Measurements from ENCODE around the gene PDIA2.
"Not testable (repeated sequence)": the region's sequence is repeated elsewhere in the genome, so short reads cannot be mapped to it uniquely, and the experiment has no call there.

PDIA2 gene

GRCh38 chr16:301950-302349 lies 19.0 kb downstream of the PDIA2 start:
- no peak for FAIRE-seq

GRCh38 chr16:303760-304505 lies 21.0 kb downstream of the PDIA2 start:
- no peak for FAIRE-seq

DNA sequence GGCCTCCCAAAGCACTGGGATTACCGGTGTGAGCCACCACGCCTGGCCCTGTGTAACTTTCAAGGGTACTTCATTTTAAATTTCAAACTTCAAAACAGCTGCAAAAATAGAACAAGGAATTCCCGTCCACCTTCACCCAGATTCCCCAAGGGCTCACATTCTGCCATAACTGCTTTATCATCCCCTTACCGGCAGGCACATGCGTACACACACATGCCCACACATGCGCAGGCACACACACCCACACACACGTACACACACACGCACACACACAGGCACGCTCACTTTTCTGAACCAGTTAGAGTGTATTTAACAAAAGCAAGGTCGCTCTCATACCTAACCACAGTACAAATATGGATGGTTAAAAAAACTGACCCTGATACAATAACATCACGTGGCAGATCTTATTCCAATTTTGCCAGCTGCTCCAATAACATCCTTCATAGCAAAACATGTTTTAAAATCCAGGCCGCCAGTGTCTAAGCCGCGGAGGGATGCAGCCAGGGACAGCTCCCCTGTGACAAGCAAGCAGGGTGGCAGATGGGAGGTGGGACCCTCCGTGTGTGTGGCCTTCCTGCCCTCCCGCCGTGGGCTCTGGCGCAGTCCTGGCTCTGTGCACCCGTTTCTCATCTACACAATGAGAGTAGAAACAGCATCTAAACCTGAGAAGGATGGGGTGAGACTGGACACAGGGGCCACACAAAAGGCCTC lies 23.1 kb downstream of the PDIA2 start:
- FAIRE-seq: no peak

DNA sequence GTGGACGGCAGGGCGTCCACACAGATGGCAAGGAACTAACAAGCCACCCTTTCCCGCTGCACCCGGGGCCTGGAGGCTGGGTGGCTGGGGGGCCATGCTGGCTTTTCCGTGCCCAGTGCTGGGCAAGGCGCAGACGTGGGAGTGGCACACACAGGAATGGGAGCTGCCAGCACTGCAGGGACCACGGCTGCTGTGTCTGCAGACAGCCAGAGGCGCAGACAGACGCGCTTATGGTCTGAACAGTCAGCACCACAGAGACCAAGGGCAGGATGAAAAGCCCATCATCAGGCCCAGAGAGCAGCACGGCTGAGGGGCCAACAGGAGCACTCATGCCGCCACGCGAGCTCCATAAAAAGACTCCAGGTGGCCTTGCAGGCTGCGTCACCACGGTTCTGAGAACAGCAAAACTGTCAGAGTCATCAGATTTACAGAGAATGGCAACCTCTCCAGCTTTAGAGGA lies 24.0 kb downstream of the PDIA2 start:
- no peak for FAIRE-seq

GRCh38 chr16:307691-308312 lies 24.8 kb downstream of the PDIA2 start:
- FAIRE-seq: no peak

DNA sequence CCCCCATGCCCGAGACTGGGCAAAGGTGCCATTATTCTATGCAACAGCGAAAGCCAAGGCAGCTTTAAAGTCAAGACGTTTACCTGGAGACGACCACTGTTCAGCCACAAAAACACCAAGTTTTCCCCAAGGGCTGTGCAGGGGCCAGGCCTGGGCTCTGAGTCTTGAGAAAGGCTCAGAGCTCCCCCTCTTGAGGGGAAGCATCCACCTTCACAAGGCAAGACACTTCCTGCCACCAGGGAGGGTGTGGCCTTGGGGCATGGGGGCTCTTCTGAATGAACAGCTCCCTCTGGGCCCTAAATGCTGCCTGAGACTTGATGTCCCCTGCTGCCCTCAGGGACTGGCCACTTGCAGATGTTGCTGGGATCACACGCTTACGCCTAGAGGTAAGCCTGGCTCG lies 26.5 kb downstream of the PDIA2 start:
- no peak for FAIRE-seq

GRCh38 chr16:311725-312124 lies 28.8 kb downstream of the PDIA2 start:
- FAIRE-seq: no peak

GRCh38 chr16:314351-314750 lies 31.4 kb downstream of the PDIA2 start:
- no peak for FAIRE-seq

DNA sequence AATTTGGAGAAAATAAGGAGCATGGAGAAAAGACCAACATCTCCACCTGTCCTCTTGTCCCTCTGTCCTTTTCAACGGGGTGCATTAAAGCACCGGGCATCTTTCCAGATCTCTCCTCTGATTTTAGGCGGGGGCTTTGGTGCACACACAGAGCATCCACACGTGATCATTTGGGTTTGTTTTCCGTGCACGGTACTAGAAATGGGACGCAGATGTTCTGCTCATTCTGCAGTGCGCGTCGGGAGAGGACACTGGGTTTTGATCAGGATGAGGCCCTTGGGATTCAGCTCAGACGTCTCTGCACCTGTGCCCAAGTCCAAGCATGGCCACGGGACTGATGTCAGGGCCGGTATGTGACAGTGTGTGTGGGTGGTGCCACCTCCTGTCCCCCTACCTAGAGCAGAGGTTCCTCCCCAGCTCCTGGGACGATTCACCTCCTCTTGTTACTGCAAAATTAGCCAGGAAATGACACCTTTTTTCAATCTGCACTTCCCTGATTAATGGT lies 31.9 kb downstream of the PDIA2 start:
- no peak for FAIRE-seq

DNA sequence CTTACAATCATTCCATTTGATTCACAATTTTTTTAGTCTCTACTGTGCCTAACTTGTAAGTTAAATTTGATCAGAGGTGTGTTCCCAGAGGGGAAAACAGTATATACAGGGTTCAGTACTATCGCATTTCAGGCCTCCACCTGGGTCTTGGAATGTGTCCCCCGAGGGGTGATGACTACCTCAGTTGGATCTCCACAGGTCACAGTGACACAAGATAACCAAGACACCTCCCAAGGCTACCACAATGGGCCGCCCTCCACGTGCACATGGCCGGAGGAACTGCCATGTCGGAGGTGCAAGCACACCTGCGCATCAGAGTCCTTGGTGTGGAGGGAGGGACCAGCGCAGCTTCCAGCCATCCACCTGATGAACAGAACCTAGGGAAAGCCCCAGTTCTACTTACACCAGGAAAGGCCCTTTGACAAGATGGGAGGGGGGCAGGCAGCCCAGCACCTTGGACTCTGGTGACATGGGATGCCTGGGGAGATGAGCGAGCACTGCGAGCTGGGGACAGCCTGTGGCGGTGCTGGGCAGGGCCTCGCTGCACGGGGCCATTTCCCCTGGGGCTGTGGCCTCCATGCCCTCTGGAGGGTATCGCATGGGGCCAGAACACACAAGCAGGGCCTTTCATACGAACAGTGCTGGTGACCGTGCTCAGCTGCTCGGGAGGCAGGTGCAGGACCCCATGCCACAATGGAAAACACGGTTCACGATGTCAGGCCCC lies 33.9 kb downstream of the PDIA2 start:
- FAIRE-seq: no peak

GRCh38 chr16:317583-317982 lies 34.6 kb downstream of the PDIA2 start:
- FAIRE-seq: no peak

DNA sequence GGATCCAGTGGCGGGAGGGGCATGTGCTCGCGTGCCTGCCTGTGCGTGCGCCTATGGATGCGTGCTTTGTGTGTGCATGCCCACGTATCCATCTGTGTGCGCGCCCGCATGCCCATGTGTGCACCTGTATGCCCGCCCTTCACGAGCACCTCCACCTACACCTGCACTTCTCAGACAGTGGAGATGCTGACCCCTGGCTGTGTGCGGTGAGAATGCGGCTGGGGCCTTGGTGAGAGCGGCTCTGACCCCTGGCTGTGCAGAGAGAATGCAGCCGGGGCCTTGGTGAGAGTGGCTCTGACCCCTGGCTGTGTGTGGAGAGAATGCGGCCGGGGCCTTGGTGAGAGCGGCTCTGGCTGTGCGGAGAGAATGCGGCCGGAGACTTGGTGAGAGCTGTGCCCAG lies 35.7 kb downstream of the PDIA2 start:
- no peak for FAIRE-seq

- no peak for FAIRE-seq
These were observed 37.2 kb downstream of the PDIA2 start for GRCh38 chr16:320206-320605.

DNA sequence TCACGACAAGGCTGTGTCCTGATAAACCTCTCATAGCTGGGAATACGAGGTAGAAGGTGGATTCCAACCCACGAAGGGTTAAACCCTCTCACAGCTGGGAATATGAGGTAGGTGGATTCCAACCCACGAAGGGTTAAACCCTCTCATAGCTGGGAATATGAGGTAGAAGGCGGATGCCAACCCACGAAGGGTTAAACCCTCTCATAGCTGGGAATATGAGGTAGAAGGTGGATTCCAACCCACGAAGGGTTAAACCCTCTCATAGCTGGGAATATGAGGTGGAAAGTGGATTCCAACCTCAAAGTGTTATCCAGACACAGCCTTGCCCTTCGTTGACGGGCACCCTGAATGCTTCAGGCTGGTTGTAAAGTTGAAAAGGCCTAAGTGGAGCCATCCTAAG lies 38.6 kb downstream of the PDIA2 start:
- FAIRE-seq: no peak

- no peak for FAIRE-seq
These were observed 39.6 kb downstream of the PDIA2 start for GRCh38 chr16:322476-323143.

GRCh38 chr16:324201-324450 lies 41.2 kb downstream of the PDIA2 start:
- FAIRE-seq: no peak

DNA sequence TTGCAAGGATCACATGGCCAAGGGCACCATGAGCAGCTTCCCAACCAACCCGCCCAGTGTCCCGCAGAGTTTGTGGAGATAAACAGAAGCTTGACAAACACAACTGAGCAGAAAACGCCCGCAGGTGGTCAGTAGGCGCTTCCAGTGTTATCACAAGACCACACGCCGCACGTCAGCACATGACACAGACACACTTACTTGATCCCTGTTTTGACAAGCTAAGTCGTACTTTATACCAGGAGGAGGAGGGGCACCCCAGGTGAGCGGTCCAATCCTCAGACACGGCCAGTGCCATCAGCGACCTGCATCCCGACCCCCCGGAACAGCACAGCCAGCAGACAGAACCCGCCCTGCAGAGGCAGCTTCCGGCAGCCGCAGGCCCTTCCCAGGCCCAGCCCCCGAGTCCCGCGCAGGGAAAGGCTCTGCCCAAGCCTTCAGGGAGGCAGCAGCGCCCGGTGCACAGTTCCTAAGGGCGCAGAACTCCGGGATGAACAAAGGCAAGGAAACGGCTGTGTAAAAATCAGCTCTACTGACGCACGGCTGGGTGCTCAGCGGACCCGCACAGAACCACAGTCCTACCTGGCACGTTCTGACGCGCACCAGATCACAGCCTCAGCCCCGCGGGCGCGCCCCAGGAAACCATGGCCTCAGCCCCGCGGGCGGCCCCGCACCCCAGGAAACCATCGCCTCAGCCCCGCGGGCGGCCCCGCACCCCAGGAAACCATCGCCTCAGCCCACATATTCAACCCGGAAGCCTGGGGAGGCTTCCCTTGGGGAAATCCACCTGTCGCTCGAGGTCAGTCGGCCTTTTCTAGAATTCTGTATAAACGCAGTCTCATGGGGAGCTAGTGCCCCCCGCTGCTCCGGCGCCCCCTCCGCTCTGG lies 41.7 kb downstream of the PDIA2 start:
- FAIRE-seq: no peak

DNA sequence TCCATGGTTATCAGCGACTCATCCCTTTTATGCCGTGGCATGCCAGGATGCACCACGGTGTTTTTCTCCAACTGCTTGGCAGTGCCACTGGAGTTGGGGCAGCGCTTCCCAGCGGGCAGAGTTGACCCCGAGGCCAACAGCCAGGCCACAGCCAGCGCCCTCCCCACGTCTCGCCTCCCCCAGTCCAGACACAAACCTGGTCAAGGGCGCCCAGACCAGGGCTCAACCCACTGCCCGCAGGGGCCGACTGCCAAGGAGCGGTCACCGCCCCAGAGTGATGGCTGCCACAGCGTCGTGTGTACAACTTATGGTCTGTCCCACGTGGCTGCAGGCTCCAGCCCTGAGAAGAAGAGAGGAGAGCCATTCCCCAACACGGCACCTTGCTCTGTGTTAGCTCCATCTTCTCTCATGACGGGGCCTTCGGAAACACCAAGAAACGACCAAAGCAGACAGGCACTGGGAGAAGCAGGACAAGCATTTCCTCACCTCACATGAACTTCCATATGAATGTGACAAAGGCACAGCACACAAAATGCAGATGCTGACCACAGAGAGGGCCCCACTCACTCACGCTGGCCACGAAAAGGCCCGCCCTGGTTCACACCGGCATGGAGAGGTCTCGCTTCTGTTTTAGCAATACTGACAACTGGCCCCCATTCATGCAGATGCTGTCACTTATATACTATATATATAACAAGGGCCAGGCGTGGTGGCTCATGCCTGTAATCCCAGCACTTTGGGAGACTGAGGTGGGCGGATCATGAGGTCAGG lies 42.6 kb downstream of the PDIA2 start:
- no peak for FAIRE-seq

GRCh38 chr16:330741-331140 lies 47.8 kb downstream of the PDIA2 start:
- no peak for FAIRE-seq

DNA sequence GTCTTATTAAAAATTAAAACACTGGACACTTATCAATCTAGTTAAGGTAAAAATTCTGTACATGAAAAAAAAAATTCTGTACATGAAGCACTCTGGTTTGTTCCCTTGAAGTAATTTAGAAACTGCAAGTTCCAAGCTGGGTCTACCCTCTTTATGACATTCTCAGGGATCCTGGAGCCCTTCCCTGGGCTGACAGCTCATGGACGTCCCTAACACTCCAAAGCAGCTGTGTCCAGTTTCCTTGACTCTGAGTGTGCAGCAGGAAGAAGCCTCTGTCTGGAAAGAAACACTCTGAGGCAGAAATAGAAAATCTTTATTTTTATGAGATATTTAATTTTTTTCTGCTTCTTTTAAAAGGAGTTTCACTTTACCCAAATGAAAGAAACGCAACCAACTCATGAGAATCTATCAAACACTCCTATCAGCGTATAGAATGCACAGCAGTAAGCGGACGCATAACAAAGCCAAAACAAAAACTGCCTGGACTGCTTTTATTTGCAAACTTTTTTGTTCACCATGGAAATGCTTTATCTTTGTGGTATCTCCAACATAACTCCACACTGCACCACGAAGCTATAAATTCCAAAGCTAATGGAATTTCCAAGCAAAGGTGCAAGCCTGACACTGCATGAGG lies 48.3 kb downstream of the PDIA2 start:
- not testable (repeated sequence) for FAIRE-seq
